OCI-LY1 (cell line): ENCODE results near the gene PSTPIP1.
"Not testable (repeated sequence)": the region's sequence is repeated elsewhere in the genome, so short reads cannot be mapped to it uniquely, and the experiment has no call there.

Source experiments
- H2AFZ ChIP-seq: fragments of 200-600 bp; sonication (generic), shearing (Covaris generic); 2 replicates; pipeline ENCODE4 v1.6.0; 2014; ENCODE audit warnings: antibody characterized with exemption, mild to moderate bottlenecking, low read length
- H3F3A ChIP-seq: fragments of 200-600 bp; sonication (generic), shearing (Covaris generic); 2 replicates; pipeline ENCODE4 v1.6.0; 2014; ENCODE audit warnings: mild to moderate bottlenecking, antibody characterized with exemption, low read length, moderate library complexity; ENCODE audit not compliant: insufficient read depth
- H3K27ac ChIP-seq: fragments of 200-600 bp; sonication (generic); 2 replicates; pipeline ENCODE4 v1.5.1; 2014; ENCODE audit warnings: low read length, mixed run types, mild to moderate bottlenecking, low read depth; ENCODE audit not compliant: poor library complexity, severe bottlenecking
- H3K27me3 ChIP-seq: fragments of 200-600 bp; sonication (generic); 2 replicates; pipeline ENCODE4 v1.6.0; 2014; ENCODE audit warnings: antibody characterized with exemption, mild to moderate bottlenecking, low read length, moderate library complexity; ENCODE audit not compliant: insufficient read depth
- H3K36me3 ChIP-seq: fragments of 200-600 bp; sonication (generic); 2 replicates; pipeline ENCODE4 v1.6.1; 2014; ENCODE audit warnings: mild to moderate bottlenecking, antibody characterized with exemption, low read length, moderate library complexity, mixed read lengths; ENCODE audit not compliant: insufficient read depth
- H3K4me1 ChIP-seq: fragments of 200-600 bp; sonication (generic); 2 replicates; pipeline ENCODE4 v1.5.1; 2014; ENCODE audit warnings: mild to moderate bottlenecking, low read length, moderate library complexity; ENCODE audit not compliant: insufficient read depth, severe bottlenecking
- H3K4me2 ChIP-seq: fragments of 200-600 bp; sonication (generic), shearing (Covaris generic); 2 replicates; pipeline ENCODE4 v1.6.1; 2014; ENCODE audit warnings: low read length
- H3K4me3 ChIP-seq: fragments of 200-600 bp; sonication (generic); 2 replicates; pipeline ENCODE4 v1.5.1; 2014; ENCODE audit warnings: low read length, low read depth, mild to moderate bottlenecking, mixed read lengths; ENCODE audit not compliant: poor library complexity, severe bottlenecking
- H3K79me2 ChIP-seq: fragments of 200-600 bp; shearing (Covaris generic); 2 replicates; pipeline ENCODE4 v1.6.1; 2016; ENCODE audit warnings: mixed run types, low read length, mixed read lengths; ENCODE audit not compliant: insufficient read depth
- H3K9ac ChIP-seq: fragments of 200-600 bp; sonication (generic), shearing (Covaris generic); 2 replicates; pipeline ENCODE4 v1.6.1; 2014; ENCODE audit warnings: mild to moderate bottlenecking, low read length, mixed read lengths
- H3K9me2 ChIP-seq: fragments of 200-600 bp; sonication (generic), shearing (Covaris generic); 2 replicates; pipeline ENCODE4 v1.6.1; 2014; ENCODE audit warnings: low read depth, mild to moderate bottlenecking, low read length, mixed read lengths
- H3K9me3 ChIP-seq: fragments of 200-600 bp; shearing (Covaris generic); 2 replicates; pipeline ENCODE4 v1.6.1; 2014; ENCODE audit warnings: low read length, mixed read lengths
- H4K20me1 ChIP-seq: fragments of 200-600 bp; sonication (generic), shearing (Covaris generic); 2 replicates; pipeline ENCODE4 v1.6.0; 2016; ENCODE audit warnings: mild to moderate bottlenecking, low read length; ENCODE audit not compliant: insufficient read depth
- EZH2 ChIP-seq: fragments of 200-600 bp; sonication (generic), shearing (Covaris generic); IDR thresholded peaks from 2 replicates; pipeline ENCODE4 v1.8.0; 2017; ENCODE audit warnings: borderline replicate concordance, mixed run types, mild to moderate bottlenecking, antibody characterized with exemption, low read length, moderate library complexity, mixed read lengths
- TF ChIP-seq, protein P1 (sequence below): fragments of 200-600 bp; sonication (generic), shearing (Covaris generic); IDR thresholded peaks from 2 replicates; pipeline ENCODE4 v1.5.1; 2017; ENCODE audit warnings: mild to moderate bottlenecking, antibody characterized with exemption, low read length, moderate library complexity, mixed read lengths

The PSTPIP1 gene

DNA sequence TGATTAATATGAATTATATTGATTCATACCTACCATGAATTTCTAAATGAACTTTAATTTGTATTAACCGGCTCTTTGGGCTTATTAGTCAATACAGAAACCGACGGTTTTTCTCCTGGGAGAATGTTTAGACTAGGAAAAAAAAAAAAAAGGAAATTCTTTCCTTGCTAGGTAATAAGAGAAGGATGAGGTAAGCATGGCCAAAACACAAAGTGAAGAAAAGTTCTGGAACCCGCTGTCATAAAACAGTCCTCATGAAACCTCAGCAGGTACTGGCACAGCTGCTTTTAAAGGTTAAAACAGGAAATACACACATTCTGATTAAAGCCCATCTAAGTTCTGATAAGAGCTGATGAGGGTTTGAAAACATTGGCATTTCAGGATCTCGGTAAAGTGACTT lies 30.8 kb upstream of the PSTPIP1 start:
- H2AFZ ChIP-seq = no peak overlapping the region

DNA sequence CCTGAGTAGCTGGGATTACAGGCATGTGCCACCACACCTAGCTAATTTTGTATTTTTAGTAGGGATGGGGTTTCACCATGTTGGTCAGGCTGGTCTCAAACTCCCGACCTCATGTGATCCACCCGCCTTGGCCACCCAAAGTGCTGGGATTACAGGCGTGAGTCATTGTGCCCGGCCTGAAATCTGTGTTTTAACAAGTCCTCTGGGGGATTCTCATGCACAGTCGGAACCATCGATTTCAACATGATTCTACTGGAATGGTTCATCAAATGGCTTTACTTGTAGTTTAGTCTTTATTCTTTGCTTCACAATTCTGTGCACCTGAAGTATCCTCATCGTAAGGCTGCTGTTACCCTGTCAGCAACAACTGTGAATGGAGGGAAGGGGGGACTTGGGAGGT lies 28.9 kb upstream of the PSTPIP1 start:
- not testable (repeated sequence) for H3K4me3 ChIP-seq, H3K4me1 ChIP-seq, H3K27me3 ChIP-seq, H3F3A ChIP-seq, H2AFZ ChIP-seq, H3K4me2 ChIP-seq, H3K9me2 ChIP-seq, H3K36me3 ChIP-seq, H4K20me1 ChIP-seq, H3K27ac ChIP-seq, H3K9ac ChIP-seq, H3K9me3 ChIP-seq, H3K79me2 ChIP-seq

More for the DNA sequence above, 30.8 kb upstream of the PSTPIP1 start:
- Histone ChIP-seq H3K4me2 (no peak overlapping the region), H3K4me3 (no peak overlapping the region), H3K9ac (no peak overlapping the region), H4K20me1 (no peaks in the 10 kb centered on the region), H3K79me2 (no peaks in the 10 kb centered on the region), H3F3A (no peaks in the 10 kb centered on the region), H3K27me3 (no peaks in the 10 kb centered on the region), H3K4me1 (no peaks in the 10 kb centered on the region), H3K9me2 (no peaks in the 10 kb centered on the region), H3K36me3 (no peaks in the 10 kb centered on the region), H3K9me3 (no peaks in the 10 kb centered on the region), H3K27ac (no peak overlapping the region)
- TF ChIP-seq, protein P1, sequence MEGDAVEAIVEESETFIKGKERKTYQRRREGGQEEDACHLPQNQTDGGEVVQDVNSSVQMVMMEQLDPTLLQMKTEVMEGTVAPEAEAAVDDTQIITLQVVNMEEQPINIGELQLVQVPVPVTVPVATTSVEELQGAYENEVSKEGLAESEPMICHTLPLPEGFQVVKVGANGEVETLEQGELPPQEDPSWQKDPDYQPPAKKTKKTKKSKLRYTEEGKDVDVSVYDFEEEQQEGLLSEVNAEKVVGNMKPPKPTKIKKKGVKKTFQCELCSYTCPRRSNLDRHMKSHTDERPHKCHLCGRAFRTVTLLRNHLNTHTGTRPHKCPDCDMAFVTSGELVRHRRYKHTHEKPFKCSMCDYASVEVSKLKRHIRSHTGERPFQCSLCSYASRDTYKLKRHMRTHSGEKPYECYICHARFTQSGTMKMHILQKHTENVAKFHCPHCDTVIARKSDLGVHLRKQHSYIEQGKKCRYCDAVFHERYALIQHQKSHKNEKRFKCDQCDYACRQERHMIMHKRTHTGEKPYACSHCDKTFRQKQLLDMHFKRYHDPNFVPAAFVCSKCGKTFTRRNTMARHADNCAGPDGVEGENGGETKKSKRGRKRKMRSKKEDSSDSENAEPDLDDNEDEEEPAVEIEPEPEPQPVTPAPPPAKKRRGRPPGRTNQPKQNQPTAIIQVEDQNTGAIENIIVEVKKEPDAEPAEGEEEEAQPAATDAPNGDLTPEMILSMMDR = no peak
- TF ChIP-seq EZH2 = no peak

DNA sequence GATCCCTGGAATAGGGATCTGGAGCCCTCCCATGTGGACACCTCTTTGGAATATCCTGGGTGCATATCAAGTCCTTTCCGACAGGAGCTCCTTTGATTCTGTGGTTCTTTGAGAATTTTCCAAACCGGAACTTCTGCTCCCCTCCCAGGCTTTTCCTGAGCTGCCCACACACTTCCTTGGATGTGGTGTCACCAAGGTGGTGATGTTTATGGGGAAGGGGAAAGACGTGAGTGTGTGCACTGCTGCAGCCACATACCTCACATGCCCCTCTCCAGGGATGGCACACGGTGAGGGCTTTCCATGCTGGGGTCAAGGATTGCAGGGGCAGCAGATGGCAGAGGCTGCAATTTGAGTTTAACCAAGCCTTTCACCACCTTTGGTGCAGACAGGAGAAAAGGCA lies 27.9 kb upstream of the PSTPIP1 start:
- no peaks in the 10 kb centered on the region for H3K27me3 ChIP-seq
- H2AFZ ChIP-seq = no peak overlapping the region
- no peak overlapping the region for H3K4me2 ChIP-seq
- H3K9me2 ChIP-seq = no peaks in the 10 kb centered on the region
- no peak for TF ChIP-seq EZH2
- TF ChIP-seq, protein P1 = no peak
- H3K36me3 ChIP-seq = no peaks in the 10 kb centered on the region
- no peaks in the 10 kb centered on the region for H4K20me1 ChIP-seq
- H3K4me1 ChIP-seq = no peaks in the 10 kb centered on the region
- H3K27ac ChIP-seq = no peak overlapping the region
- no peaks in the 10 kb centered on the region for H3K79me2 ChIP-seq
- no peak overlapping the region for H3K4me3 ChIP-seq
- H3K9me3 ChIP-seq = no peaks in the 10 kb centered on the region
- no peak overlapping the region for H3K9ac ChIP-seq
- no peaks in the 10 kb centered on the region for H3F3A ChIP-seq

DNA sequence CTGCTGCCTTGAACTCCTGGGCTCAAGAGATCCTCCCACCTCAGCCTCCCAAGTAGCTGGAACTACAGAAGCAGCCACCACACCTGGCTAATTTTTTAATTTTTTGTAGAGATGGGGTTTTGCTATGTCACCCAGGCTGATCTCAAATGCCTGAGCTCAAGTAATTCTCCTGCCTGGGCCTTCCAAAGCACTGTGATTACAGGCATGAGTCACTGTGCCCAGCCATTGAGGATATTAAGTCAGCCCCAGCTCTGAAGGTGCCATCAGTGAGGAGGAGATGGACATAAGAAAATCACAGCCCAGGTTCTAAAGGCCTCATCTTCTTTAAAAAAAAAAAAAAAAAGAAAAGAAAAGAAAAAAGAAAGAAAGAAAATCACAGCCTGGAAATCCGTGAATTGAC lies 26.6 kb upstream of the PSTPIP1 start:
- no peaks in the 10 kb centered on the region for H3K9me3 ChIP-seq
- no peak overlapping the region for H3K27ac ChIP-seq
- no peaks in the 10 kb centered on the region for H3F3A ChIP-seq
- no peak overlapping the region for H3K4me2 ChIP-seq
- no peak overlapping the region for H3K9ac ChIP-seq
- no peak for TF ChIP-seq EZH2
- TF ChIP-seq, protein P1 = no peak
- no peaks in the 10 kb centered on the region for H4K20me1 ChIP-seq
- H3K4me3 ChIP-seq = no peak overlapping the region
- no peaks in the 10 kb centered on the region for H3K36me3 ChIP-seq
- H3K4me1 ChIP-seq = no peaks in the 10 kb centered on the region
- no peaks in the 10 kb centered on the region for H3K27me3 ChIP-seq
- no peaks in the 10 kb centered on the region for H3K79me2 ChIP-seq
- no peak overlapping the region for H2AFZ ChIP-seq
- no peaks in the 10 kb centered on the region for H3K9me2 ChIP-seq
